ENCODE results near the gene TLR2.
"Not testable (repeated sequence)": the region's sequence is repeated elsewhere in the genome, so short reads cannot be mapped to it uniquely, and the experiment has no call there.

The TLR2 gene

GRCh38 chr4:153647975-153648374 is 36.1 kb upstream of the TLR2 start:
- TF ChIP-seq ZNF274 (IDR thresholded peaks at IDR 0.05; ENCODE audit: low read depth, low read length) = no peak
- no peak overlapping the region for H3K4me3 ChIP-seq (ENCODE audit: low read length)

DNA sequence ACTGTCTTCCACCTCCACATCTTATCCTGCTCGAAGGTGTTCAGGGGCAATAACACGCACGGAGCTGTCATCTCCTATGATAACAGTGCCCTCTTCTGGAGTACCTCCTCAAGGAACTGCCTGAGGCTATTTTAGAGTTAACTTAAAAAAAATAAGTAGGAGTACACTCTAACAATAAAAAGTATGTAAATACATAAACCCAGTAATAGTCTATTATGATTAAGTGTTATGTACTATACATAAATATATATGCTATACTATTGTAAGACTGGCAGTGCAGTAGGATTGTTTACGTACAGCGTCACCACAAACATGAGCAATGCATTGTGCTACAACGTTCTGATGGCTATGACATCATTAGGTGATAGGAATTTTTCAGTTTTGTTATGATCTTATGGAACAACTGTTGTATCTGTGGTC is 34.5 kb upstream of the TLR2 start:
- TF ChIP-seq ZNF274 (IDR thresholded peaks at IDR 0.05; ENCODE audit: low read depth, low read length) = no peak
- no peak overlapping the region for H3K4me3 ChIP-seq (ENCODE audit: low read length)

GRCh38 chr4:153651116-153651515 is 33.0 kb upstream of the TLR2 start:
- no peak for TF ChIP-seq ZNF274 (IDR thresholded peaks at IDR 0.05; ENCODE audit: low read depth, low read length)
- H3K4me3 ChIP-seq (ENCODE audit: low read length) = no peak overlapping the region

DNA sequence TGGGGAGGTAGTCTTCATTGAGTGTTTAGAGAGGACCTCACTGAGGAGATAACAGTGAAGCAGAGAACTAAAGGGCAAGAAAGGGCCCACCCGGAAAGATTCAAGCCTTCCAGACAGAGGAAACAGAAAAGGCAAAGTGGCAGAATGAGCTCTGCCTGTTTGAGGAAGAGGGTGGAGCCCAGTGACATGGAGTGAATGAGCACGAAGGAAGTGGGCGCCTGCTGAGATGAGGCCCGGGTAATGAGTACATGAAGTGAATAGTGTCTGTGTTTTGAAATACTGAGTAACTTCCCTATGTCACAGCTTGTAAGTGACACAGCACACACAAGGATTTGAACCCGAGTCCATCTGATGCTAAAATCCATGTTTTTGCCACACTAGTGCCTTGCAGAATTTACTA is 32.5 kb upstream of the TLR2 start:
- no peak overlapping the region for H3K4me3 ChIP-seq (ENCODE audit: low read length)
- TF ChIP-seq ZNF274 (IDR thresholded peaks at IDR 0.05; ENCODE audit: low read depth, low read length) = no peak

DNA sequence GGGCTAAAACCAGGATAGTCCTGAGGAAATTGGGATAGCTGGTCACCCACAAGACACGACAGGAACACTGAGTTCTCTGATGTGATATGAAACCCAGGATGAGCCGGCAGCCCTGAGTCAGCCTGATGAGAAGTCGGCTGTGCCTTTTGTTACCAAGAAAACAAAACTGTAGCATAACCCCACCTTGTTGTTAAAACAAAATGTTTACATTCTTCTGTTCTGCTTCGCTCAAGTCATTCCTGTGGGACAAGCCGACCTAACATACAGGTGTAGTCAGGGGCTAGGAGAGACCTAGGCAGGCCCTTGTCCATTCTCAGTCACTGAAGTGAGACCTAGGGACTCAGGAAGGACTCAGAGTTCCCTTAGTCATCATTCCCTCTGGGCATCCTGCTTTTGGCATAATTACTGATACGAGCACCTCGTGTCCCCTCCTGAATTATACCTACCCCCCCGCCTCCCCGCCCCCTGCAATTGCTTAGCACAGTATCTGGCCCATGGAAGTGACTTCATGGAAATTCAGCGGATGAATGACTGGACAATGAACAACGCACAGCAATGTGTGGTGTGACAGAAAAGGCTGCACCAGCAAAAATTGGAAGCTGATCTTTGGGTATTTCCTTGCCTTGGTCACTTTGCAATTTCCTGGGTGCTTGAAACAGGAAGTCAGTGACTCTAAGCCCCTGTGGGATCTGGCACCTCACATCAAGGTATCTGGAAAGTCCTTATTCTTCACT is 31.9 kb upstream of the TLR2 start:
- TF ChIP-seq ZNF274 (IDR thresholded peaks at IDR 0.05; ENCODE audit: low read depth, low read length) = no peak
- no peak overlapping the region for H3K4me3 ChIP-seq (ENCODE audit: low read length)

GRCh38 chr4:153655002-153655541 is 29.0 kb upstream of the TLR2 start:
- H3K4me3 ChIP-seq (ENCODE audit: low read length) = no peak overlapping the region
- TF ChIP-seq ZNF274 (IDR thresholded peaks at IDR 0.05; ENCODE audit: low read depth, low read length) = no peak

DNA sequence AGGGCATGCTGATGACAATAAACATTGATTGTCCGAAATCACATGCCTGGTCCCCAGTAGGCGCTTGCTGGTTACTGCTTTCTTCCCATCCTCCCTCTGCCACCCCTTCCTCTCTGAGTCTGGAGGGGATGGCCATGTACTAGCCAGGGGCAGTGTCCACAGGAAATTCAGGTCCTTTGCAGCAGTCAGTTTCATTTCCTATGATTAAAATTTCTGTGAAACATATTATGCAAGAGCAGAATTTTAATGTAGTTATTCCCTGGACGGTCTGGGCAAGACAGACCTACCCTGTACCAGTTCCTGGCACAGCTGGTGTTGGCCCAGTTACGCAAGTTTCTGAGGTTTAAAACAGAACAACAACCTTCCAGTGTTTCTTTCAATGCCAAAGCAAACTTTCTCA is 28.2 kb upstream of the TLR2 start:
- no peak overlapping the region for H3K4me3 ChIP-seq (ENCODE audit: low read length)
- TF ChIP-seq ZNF274 (IDR thresholded peaks at IDR 0.05; ENCODE audit: low read depth, low read length) = no peak

GRCh38 chr4:153661215-153661822 is 22.8 kb upstream of the TLR2 start:
- TF ChIP-seq ZNF274 (IDR thresholded peaks at IDR 0.05; ENCODE audit: low read depth, low read length) = no peak
- H3K4me3 ChIP-seq (ENCODE audit: low read length) = no peak overlapping the region

DNA sequence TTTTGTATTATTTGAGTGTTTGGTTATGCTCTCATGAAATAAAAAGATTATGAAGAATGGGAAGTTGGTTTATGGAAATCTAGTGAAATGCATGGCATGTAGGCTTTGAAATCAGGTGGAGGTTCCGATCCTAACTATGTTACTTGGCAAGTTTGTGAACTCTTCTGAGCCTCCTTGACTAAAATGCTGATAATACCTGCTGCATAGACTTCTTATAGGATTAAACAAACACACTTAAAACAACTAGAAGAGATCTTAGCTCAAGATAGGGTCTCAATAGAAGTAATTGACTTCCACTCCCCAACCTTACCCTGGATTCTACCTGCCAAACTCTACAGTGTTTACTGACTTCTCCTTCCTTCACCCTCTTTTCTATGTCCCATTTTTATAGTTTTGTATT is 22.2 kb upstream of the TLR2 start:
- no peak for TF ChIP-seq ZNF274 (IDR thresholded peaks at IDR 0.05; ENCODE audit: low read depth, low read length)

GRCh38 chr4:153663667-153664066 is 20.4 kb upstream of the TLR2 start:
- no peak overlapping the region for H3K4me3 ChIP-seq (ENCODE audit: low read length)
- TF ChIP-seq ZNF274 (IDR thresholded peaks at IDR 0.05; ENCODE audit: low read depth, low read length) = no peak

More for the DNA sequence above, 22.2 kb upstream of the TLR2 start:
- no peak overlapping the region for H3K4me3 ChIP-seq (ENCODE audit: low read length)

DNA sequence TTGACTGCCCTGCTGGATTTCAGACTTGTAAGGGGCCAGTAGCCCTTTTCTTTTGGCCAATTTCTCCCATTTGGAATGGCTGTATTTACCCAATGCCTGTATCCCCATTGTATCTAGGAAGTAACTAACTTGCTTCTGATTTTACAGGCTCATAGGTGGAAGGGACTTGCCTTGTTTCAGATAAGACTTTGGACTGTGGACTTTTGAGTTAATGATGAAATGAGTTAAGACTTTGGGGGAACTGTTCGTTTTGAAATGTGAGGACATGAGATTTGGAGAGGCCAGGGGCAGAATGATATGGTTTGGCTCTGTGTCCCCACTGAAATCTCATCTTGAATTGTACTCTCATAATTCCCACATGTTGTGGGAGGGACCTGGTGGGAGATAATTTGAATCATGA is 17.6 kb upstream of the TLR2 start:
- H3K4me3 ChIP-seq (ENCODE audit: low read length) = not testable (repeated sequence)

DNA sequence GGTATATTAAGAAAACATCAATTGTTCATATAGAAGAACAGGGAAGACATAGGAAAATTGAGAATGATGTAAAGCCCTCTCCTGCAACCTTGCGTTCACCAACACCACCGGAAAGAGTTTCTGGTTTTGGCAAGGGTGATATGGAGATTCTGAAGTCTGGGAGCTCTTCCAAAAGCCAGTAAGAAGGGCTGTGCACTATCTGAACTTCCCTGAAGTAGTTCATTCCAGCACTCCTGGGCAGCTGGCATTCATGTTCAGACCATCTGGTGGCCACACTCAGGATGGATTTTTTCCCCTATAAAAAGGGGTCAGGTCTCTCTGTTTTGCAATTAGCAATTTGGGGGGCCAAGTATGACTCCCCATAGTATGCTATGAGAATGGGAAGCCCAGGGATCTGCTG is 15.4 kb upstream of the TLR2 start:
- TF ChIP-seq ZNF274 (IDR thresholded peaks at IDR 0.05; ENCODE audit: low read depth, low read length) = no peak
- no peak overlapping the region for H3K4me3 ChIP-seq (ENCODE audit: low read length)

GRCh38 chr4:153669838-153670237 is 14.2 kb upstream of the TLR2 start:
- no peak overlapping the region for H3K4me3 ChIP-seq (ENCODE audit: low read length)
- no peak for TF ChIP-seq ZNF274 (IDR thresholded peaks at IDR 0.05; ENCODE audit: low read depth, low read length)

GRCh38 chr4:153676486-153676885 is 7.6 kb upstream of the TLR2 start:
- H3K4me3 ChIP-seq (ENCODE audit: low read length) = no peak overlapping the region
- no peak for TF ChIP-seq ZNF274 (IDR thresholded peaks at IDR 0.05; ENCODE audit: low read depth, low read length)

DNA sequence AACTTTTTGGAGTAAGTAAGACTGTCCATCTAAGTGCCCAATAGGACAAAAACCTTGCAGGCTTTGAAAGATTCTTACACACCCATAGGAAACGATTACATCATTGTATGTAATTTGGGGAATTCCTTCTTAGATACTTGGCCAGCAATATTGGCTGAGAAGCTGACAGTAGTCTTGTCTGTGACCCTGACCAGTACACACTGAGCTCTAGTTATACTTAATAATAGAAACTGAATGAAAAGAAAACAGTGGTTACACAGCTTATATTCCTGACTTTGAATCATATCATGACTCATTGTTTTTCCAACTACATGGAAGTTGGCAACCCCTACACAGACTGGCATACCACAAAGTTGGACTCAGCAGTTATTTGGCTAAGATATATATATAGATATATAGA is 7.1 kb upstream of the TLR2 start:
- TF ChIP-seq ZNF274 (IDR thresholded peaks at IDR 0.05; ENCODE audit: low read depth, low read length) = no peak
- no peak overlapping the region for H3K4me3 ChIP-seq (ENCODE audit: low read length)
